M059J (cell line): ENCODE results near the gene LAMB2. TPM values are rescaled to one million over a fixed set of nuclear protein-coding genes. Genes with fewer than 3 reads are reported as not detected.

Source experiments
- DNase-seq: peaks from one replicate; pipeline ENCODE4 v3.0.0-alpha.2; 2012; ENCODE audit warnings: low read depth
- total RNA-seq: library from RNA; depleted of rRNA; stranded (reverse); fragments of >200 nt; shearing (Covaris generic); gene quantifications from 2 replicates; pipeline ENCODE4 v1.2.3, GENCODE V29; 2014; rRNA removed

The LAMB2 gene
- total RNA-seq, 1 experiment from 2014 or later, result 329 TPM

- no peak for DNase-seq
These were observed 56.7 kb downstream of the LAMB2 start for GRCh38 chr3:49076116-49076515.

Other genes with a start within 250 kb of the LAMB2 start
- 14.5 and 28.2 TPM in 2 replicates for gene SLC25A20, start 234.2 kb downstream of the LAMB2 start, total RNA-seq
- 88.4 and 94.3 TPM in 2 replicates for gene ARIH2, start 214.2 kb downstream of the LAMB2 start, total RNA-seq
- 13.3 and 25.7 TPM in 2 replicates for gene P4HTM, start 142.8 kb downstream of the LAMB2 start, total RNA-seq
- gene WDR6, start 125.7 kb downstream of the LAMB2 start, total RNA-seq, result 27.0 and 39.0 TPM in 2 replicates
- 23.2 and 23.6 TPM in 2 replicates for gene DALRD3, start 114.5 kb downstream of the LAMB2 start, total RNA-seq
- gene NDUFAF3, start 110.9 kb downstream of the LAMB2 start, total RNA-seq, result 174 and 181 TPM in 2 replicates
- 112 and 119 TPM in 2 replicates for gene IMPDH2, start 103.7 kb downstream of the LAMB2 start, total RNA-seq
- gene QRICH1, start 39.0 kb downstream of the LAMB2 start, total RNA-seq, result 44.8 and 62.9 TPM in 2 replicates
- gene QARS1, start 28.3 kb downstream of the LAMB2 start, total RNA-seq, result 129 and 170 TPM in 2 replicates
- gene USP19, start 12.2 kb downstream of the LAMB2 start, total RNA-seq, result 13.1 and 34.5 TPM in 2 replicates
- gene CCDC71, start 33.3 kb upstream of the LAMB2 start, total RNA-seq, result 19.0 and 19.6 TPM in 2 replicates
- gene KLHDC8B, start 38.5 kb upstream of the LAMB2 start, total RNA-seq, result 2.9 and 5.0 TPM in 2 replicates
- 0.34 and 4.7 TPM in 2 replicates for gene C3orf62, start 144.2 kb upstream of the LAMB2 start, total RNA-seq
- 11.1 and 13.9 TPM in 2 replicates for gene USP4, start 207.0 kb upstream of the LAMB2 start, total RNA-seq
- gene GPX1, start 225.3 kb upstream of the LAMB2 start, total RNA-seq, result 169 and 207 TPM in 2 replicates